ENCODE results near the gene SDCBP2. TPM values are rescaled to one million over a fixed set of nuclear protein-coding genes. Genes with fewer than 3 reads are reported as not detected.

Gene SDCBP2
- polyA plus RNA-seq, 1 of the 3 experiments (the other 2 are of a cell fraction): 3.0 TPM

- no peak for TF ChIP-seq NRF1 (IDR thresholded peaks at IDR 0.05; ENCODE audit: low read depth, low read length)
Observed at GRCh38 chr20:1278993-1279392, 49.9 kb downstream of the SDCBP2 start (continued).

GRCh38 chr20:1277529-1278322 lies 51.2 kb downstream of the SDCBP2 start:
- ChIA-PET POLR2A (no interaction called here), CTCF (no interaction called here)
- Histone ChIP-seq H3K9me3 (no peaks in the 10 kb centered on the region), H3K79me2 (ENCODE audit: insufficient read depth) (no peaks in the 10 kb centered on the region), H3K9ac (no peak overlapping the region), H3K27ac (ENCODE audit: low read depth in 2 of 2, low read length in 1 of 2) (no peak overlapping the region), H3F3A (replicated peaks; ENCODE audit: insufficient read depth) (no peaks in the 10 kb centered on the region), H2AFZ (ENCODE audit: low read depth) (no peak overlapping the region), H3K4me3 (ENCODE audit: low read depth in 2 of 2, low read length in 1 of 2) (no peak overlapping the region), H3K4me2 (no peak overlapping the region), H3K36me3 (replicated peaks in 1 of 2; ENCODE audit: control insufficient read depth in 1 of 2, insufficient read depth in 2 of 2, low read length in 1 of 2) (peaks cover 0 to 5% of the 10 kb centered on the region in 2 experiments), H3K27me3 (ENCODE audit: insufficient read depth) (no peaks in the 10 kb centered on the region), H3K9me2 (no peaks in the 10 kb centered on the region), H4K20me1 (ENCODE audit: insufficient read depth) (no peaks in the 10 kb centered on the region), H3K4me1 (ENCODE audit: control insufficient read depth in 1 of 2, insufficient read depth in 2 of 2, low read depth in 1 of 2, low read length in 1 of 2) (peaks cover 0 to 12% of the 10 kb centered on the region in 2 experiments; a peak in 1 of 4 replicates)
- TF ChIP-seq EP300 (IDR thresholded peaks at IDR 0.05; ENCODE audit: borderline replicate concordance in 1 of 2, low read depth in 1 of 2, low read length in 1 of 2): no peak
- no peak for TF ChIP-seq MAX (IDR thresholded peaks at IDR 0.05; ENCODE audit: low read depth)
- TF ChIP-seq ZBTB33 (IDR thresholded peaks at IDR 0.05; ENCODE audit: borderline replicate concordance, low read depth): no peak
- no peak for TF ChIP-seq FOXJ3 (CRISPR knock-in tag; IDR thresholded peaks at IDR 0.05)
- no peak for TF ChIP-seq CTCF (IDR thresholded peaks at IDR 0.05)
- no peak for TF ChIP-seq FOXM1 (IDR thresholded peaks at IDR 0.05; ENCODE audit: low read depth)
- no peak for TF ChIP-seq FOSL2 (IDR thresholded peaks at IDR 0.05; ENCODE audit: borderline replicate concordance, low read depth)
- TF ChIP-seq IRF3 (IDR thresholded peaks at IDR 0.05; ENCODE audit: low read depth, low read length): no peak
- TF ChIP-seq, protein P1, sequence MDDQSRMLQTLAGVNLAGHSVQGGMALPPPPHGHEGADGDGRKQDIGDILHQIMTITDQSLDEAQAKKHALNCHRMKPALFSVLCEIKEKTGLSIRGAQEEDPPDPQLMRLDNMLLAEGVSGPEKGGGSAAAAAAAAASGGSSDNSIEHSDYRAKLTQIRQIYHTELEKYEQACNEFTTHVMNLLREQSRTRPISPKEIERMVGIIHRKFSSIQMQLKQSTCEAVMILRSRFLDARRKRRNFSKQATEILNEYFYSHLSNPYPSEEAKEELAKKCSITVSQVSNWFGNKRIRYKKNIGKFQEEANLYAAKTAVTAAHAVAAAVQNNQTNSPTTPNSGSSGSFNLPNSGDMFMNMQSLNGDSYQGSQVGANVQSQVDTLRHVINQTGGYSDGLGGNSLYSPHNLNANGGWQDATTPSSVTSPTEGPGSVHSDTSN (IDR thresholded peaks at IDR 0.05): no peak
- WGBS (ENCODE audit: low lambda C conversion rate): 91% methylated on average over 8 of the region's 8 CpGs
- DNase-seq: no peak
